Posterior vena cava (tissue), 2 donors: ENCODE data around the gene HTRA3. TPM values are rescaled to one million over a fixed set of nuclear protein-coding genes. Genes with fewer than 3 reads are reported as not detected.

Source experiments
- DNase-seq: peaks from one replicate; pipeline ENCODE4 v3.0.0-alpha.2; 2020; ENCODE audit warnings: low spot score
- intact Hi-C, 2 donors: fragments of 100-400 bp; cut with DNase I; formaldehyde crosslinking; loops; one replicate each; pipeline versions ENCODE4 v1.14.1 to v1.14.2; 2022 to 2023
- total RNA-seq, 2 donors: library from RNA; stranded (reverse); fragmentation: NEBNext Ultra II Directional; extraction: Animal tissue kit (Norgen Biotek cat#: 25700); gene quantifications; one replicate each; pipeline ENCODE4 v1.2.1, GENCODE V29; 2021
- donor health status: DM: yes; HTN: yes; CAD: no.
- donor health status: DM: yes; HTN: yes; CAD: no.

HTRA3 gene
- total RNA-seq, 2 donors from 2014 or later: 14.9 to 104 TPM

- intact Hi-C loops: no loop called here
These were observed 15.8 kb downstream of the HTRA3 start for GRCh38 chr4:8285143-8285975.

GRCh38 chr4:8285976-8286718 is 16.6 kb downstream of the HTRA3 start:
- peak; percentile 41 for DNase-seq
- intact Hi-C loops: no loop called here

More at GRCh38 chr4:8285143-8285975, 15.8 kb downstream of the HTRA3 start:
- peak; percentile 58 for DNase-seq

- DNase-seq: peak; percentile 72
- intact Hi-C loops: no loop called here
These were observed 17.3 kb downstream of the HTRA3 start for GRCh38 chr4:8286719-8287342.

- intact Hi-C loops: no loop called here
- DNase-seq: peak; percentile 38
These were observed 18.1 kb downstream of the HTRA3 start for GRCh38 chr4:8287343-8288280.

GRCh38 chr4:8289151-8289750 is 19.7 kb downstream of the HTRA3 start:
- DNase-seq: peak; percentile 45
- intact Hi-C loops: no loop called here

- intact Hi-C loops: no loop called here
- peak; percentile 58 for DNase-seq
These were observed 20.6 kb downstream of the HTRA3 start for GRCh38 chr4:8289956-8290700.

GRCh38 chr4:8290701-8290970 is 21.1 kb downstream of the HTRA3 start:
- peak; percentile 49 for DNase-seq
- intact Hi-C loops: no loop called here

GRCh38 chr4:8291036-8291682 is 21.6 kb downstream of the HTRA3 start:
- intact Hi-C loops: no loop called here
- DNase-seq: peak; percentile 69

- peak; percentile 68 for DNase-seq
- intact Hi-C loops: no loop called here
These were observed 22.3 kb downstream of the HTRA3 start for GRCh38 chr4:8291701-8292477.

- intact Hi-C loops: no loop called here
- no peak for DNase-seq
These were observed 23.0 kb downstream of the HTRA3 start for GRCh38 chr4:8292478-8293107.

GRCh38 chr4:8293131-8293975 is 23.8 kb downstream of the HTRA3 start:
- intact Hi-C loops: no loop called here
- DNase-seq: peak; percentile 46

- DNase-seq: peak; percentile 60
- intact Hi-C loops: loop anchor here in 1 of 2 donors (2.0 kb wide), 1 partner anchor 51 kb away; no protein-coding TSS in a partner anchor
These were observed 24.5 kb downstream of the HTRA3 start for GRCh38 chr4:8294036-8294435.

- no peak for DNase-seq
These were observed 25.2 kb downstream of the HTRA3 start for GRCh38 chr4:8294775-8295174.

GRCh38 chr4:8295471-8295870 is 25.9 kb downstream of the HTRA3 start:
- intact Hi-C loops: loop anchor here in 1 of 2 donors (2.0 kb wide), 1 partner anchor 53 kb away; no protein-coding TSS in a partner anchor
- DNase-seq: peak; percentile 35

More at GRCh38 chr4:8294775-8295174, 25.2 kb downstream of the HTRA3 start:
- intact Hi-C loops: loop anchor here in 1 of 2 donors (2.0 kb wide), 1 partner anchor 52 kb away; no protein-coding TSS in a partner anchor

- intact Hi-C loops: no loop called here
- peak; percentile 47 for DNase-seq
These were observed 26.9 kb downstream of the HTRA3 start for GRCh38 chr4:8296491-8296890.
